Tibial nerve (tissue), 4 donors: ENCODE measurements around the gene COL4A5.

Experiments
- CTCF ChIP-seq, 5 experiments: fragments of 200-600 bp in 3 of 5; fragments of 450-650 bp in 2 of 5; sonication (generic) in 3 of 5; IDR thresholded peaks; one replicate each; pipeline ENCODE4 v1.5.1; 2016 to 2019; ENCODE audit warnings: antibody characterized with exemption in 5 of 5, mild to moderate bottlenecking in 3 of 5, moderate library complexity in 2 of 5
- EP300 ChIP-seq, 2 donors: sonication (generic); formaldehyde crosslinking; IDR thresholded peaks; one replicate each; pipeline ENCODE4 v1.6.1; 2017; ENCODE audit warnings: antibody characterized with exemption in 2 of 2, mild to moderate bottlenecking in 1 of 2
- POLR2A ChIP-seq, 2 donors: fragments of 450-650 bp; IDR thresholded peaks; one replicate each; pipeline ENCODE4 v1.6.1; 2017; ENCODE audit warnings: antibody characterized with exemption in 2 of 2, mild to moderate bottlenecking in 2 of 2, moderate library complexity in 2 of 2

DNA sequence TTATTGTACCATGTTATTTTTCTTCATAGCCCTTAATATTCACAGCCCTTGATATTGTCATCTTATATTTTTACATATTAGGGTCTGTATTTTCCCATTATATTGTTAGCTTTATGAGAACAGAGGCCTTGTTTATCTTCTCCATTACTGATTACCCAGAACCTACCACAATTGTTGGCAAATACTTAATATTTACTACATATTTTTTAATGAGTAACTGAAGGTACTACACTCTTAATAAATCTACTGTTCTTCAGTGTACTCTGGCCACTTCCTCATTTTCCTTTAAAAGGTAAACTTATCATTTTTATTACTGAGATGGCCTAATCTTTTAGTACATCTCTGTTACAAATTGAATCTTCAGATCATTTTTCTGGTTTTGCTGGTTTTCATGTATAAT is 133.5 kb downstream of the COL4A5 start:
- TF ChIP-seq CTCF (IDR thresholded peaks at IDR 0.05): no peak
- TF ChIP-seq POLR2A (IDR thresholded peaks at IDR 0.05): no peak
- TF ChIP-seq EP300 (IDR thresholded peaks at IDR 0.05): no peak
